Measurements from ENCODE around the gene SMIM36. TPM values are rescaled to one million over a fixed set of nuclear protein-coding genes. Genes with fewer than 3 reads are reported as not detected.

SMIM36 gene
- total RNA-seq, 4 donors from 2014 or later = not detected

GRCh38 chr17:55453839-55454557, 57.3 kb downstream of the SMIM36 start:
- TF ChIP-seq CTCF (IDR thresholded peaks at IDR 0.05) (no peak), POLR2A (IDR thresholded peaks at IDR 0.05) (no peak), EP300 (IDR thresholded peaks at IDR 0.05) (no peak), POLR2AphosphoS5 (IDR thresholded peaks at IDR 0.05) (no peak)
- Histone ChIP-seq H3K4me3 (no peak overlapping the region), H3K27ac (peak overlapping the region in 3 of 4 donors; percentile 8 to 82 (median 77)), H3K27me3 (no peaks in the 10 kb centered on the region), H3K4me1 (peaks cover 0 to 52% (median 15%) of the 10 kb centered on the region in 3 donors), H3K9me3 (no peaks in the 10 kb centered on the region), H3K36me3 (no peaks in the 10 kb centered on the region)
- no peak for ATAC-seq
- WGBS, 2 donors (ENCODE audit: low coverage in 1 of 2) = 56 to 59% methylated on average over 5 of the region's 6 CpGs

DNA sequence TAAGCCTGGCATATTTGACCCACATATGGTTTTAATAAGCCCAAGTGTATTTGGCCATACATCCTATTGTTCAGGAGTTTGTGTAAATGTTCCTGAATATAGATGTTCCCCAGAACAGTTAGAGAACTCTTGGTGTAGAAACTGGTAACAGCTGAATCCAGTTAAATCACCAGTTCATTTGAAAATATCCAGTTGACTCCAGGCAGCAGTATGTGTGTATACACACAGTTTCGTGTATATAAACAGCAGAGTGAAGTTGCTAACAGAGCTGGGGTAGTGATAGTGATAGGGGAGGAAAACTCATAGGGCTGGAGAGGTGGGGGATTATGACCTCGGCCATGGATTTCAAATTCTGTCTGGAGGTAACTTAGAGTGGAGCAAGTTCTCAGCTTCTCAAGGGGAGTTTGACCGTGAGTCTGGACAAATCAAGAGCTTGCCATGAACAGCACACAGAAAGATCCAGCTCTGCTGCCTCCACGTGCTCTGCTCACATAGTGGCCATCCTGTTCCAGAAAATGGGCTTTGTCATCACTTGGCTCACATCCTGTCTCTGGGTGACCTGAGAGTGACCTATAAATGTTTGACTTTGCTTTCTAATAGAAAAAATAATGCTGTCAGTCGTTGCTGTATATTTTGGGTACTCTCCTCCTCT, 59.0 kb downstream of the SMIM36 start:
- Histone ChIP-seq H3K27me3 (no peaks in the 10 kb centered on the region), H3K4me3 (no peak overlapping the region), H3K27ac (peak overlapping the region; percentile 30 to 82 (median 79)), H3K9me3 (no peaks in the 10 kb centered on the region), H3K4me1 (peaks cover 0 to 59% (median 15%) of the 10 kb centered on the region in 3 donors), H3K36me3 (no peaks in the 10 kb centered on the region)
- WGBS, 2 donors (ENCODE audit: low coverage in 1 of 2) = 10 to 20% methylated on average over 5 of the region's 5 CpGs
- peak; percentile 76 for ATAC-seq
- TF ChIP-seq CTCF (IDR thresholded peaks at IDR 0.05) (no peak), EP300 (IDR thresholded peaks at IDR 0.05) (no peak), POLR2A (IDR thresholded peaks at IDR 0.05) (no peak), POLR2AphosphoS5 (IDR thresholded peaks at IDR 0.05) (peak; percentile 75)

GRCh38 chr17:55451758-55452138, 59.5 kb downstream of the SMIM36 start:
- H3K4me3 ChIP-seq = no peak overlapping the region
- H3K27me3 ChIP-seq = no peaks in the 10 kb centered on the region
- no peaks in the 10 kb centered on the region for H3K36me3 ChIP-seq
- peak overlapping the region in 3 of 4 donors; percentile 77 to 82 (median 81) for H3K27ac ChIP-seq
- H3K9me3 ChIP-seq = no peaks in the 10 kb centered on the region
- no peak for ATAC-seq
- WGBS, 2 donors (ENCODE audit: low coverage in 1 of 2) = 80 to 100% methylated on average over 1 to 2 of the region's 2 CpGs
- TF ChIP-seq CTCF (IDR thresholded peaks at IDR 0.05) (no peak), EP300 (IDR thresholded peaks at IDR 0.05) (no peak), POLR2A (IDR thresholded peaks at IDR 0.05) (no peak), POLR2AphosphoS5 (IDR thresholded peaks at IDR 0.05) (no peak)
- peaks cover 0 to 64% (median 16%) of the 10 kb centered on the region in 3 donors for H3K4me1 ChIP-seq

DNA sequence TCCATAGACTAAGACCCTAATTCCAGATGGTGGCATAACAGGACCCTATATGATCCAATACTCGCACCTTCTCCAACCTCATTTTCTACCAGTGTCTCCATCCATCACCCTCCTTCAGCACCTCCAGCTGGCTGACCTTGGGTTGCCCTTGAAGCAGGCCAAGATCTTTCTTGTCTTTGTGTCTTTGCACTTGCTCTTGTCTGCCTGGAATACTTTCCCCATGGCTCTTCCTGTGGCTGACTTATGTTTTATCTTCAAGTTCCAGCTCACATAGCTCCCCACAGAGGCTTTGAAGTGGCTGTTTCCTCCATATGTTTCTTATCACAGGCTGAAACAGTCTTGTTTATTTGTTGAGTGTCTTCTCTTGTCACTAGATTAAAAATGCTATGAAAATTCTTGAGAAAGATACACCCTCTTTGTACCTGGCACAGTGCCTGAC, 60.0 kb downstream of the SMIM36 start:
- Histone ChIP-seq H3K27me3 (no peaks in the 10 kb centered on the region), H3K4me1 (peaks cover 5 to 69% (median 21%) of the 10 kb centered on the region in 3 donors), H3K4me3 (no peak overlapping the region), H3K36me3 (no peaks in the 10 kb centered on the region), H3K27ac (peak overlapping the region in 3 of 4 donors; percentile 42 to 82 (median 77)), H3K9me3 (no peaks in the 10 kb centered on the region)
- WGBS, 2 donors (ENCODE audit: low coverage in 1 of 2) = 62 to 89% methylated on average over 1 of the region's 1 CpG
- no peak for TF ChIP-seq CTCF (IDR thresholded peaks at IDR 0.05)
- no peak for TF ChIP-seq POLR2AphosphoS5 (IDR thresholded peaks at IDR 0.05)
- TF ChIP-seq EP300 (IDR thresholded peaks at IDR 0.05) = no peak
- TF ChIP-seq POLR2A (IDR thresholded peaks at IDR 0.05) = no peak
- no peak for ATAC-seq

Data from gastroesophageal sphincter (tissue), 4 donors.